NCI-H1048 (cell line): ENCODE data around the gene LTBP3.
A peak's percentile ranks its signal among the peaks of the same experiment; 100 is the strongest.

ENCODE experiments used
- DNase-seq: peaks from one replicate; lab custom pipeline; 2025; lab: John Stamatoyannopoulos, UW

LTBP3 gene

DNA sequence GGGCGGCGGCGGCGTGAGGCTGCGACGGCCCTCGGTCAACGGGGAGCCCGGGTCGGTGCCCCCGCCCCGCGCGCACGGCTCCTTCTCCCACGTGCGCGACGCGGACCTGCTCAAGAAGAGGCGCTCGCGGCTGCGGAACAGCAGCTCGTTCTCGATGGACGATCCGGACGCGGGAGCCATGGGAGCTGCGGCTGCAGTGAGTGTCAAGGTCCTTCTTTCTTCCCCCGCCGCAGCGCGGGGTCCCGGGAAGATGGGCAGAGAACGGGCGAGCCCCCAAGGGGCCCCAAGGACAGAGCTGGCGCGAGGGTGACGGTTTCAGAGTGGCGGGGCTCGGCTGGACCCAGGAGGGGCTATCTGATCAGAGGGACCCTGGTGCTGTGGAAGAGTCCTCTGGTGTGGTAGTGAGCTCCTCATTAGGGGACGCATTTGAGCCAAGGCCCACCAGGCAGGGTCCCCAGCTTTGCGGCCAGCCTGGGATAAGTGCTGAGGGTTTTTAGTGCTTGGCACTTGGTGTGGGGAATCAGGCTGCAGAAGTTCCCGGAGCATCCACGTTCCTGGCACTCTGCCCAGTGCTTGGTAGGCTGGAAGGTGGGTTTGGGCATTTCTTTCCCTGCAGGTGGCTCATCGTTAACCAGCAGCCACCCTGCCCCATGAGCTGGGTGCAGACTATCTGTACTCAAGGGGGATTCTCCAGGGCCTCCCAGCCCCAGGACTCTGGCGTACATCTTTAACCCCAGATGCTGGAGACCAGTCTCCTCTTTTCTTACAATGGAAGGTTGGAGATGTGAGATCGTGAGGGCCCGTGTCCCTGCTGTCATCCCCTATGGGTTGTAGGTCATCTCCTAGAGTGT lies 27.5 kb upstream of the LTBP3 start:
- DNase-seq: no peak

DNA sequence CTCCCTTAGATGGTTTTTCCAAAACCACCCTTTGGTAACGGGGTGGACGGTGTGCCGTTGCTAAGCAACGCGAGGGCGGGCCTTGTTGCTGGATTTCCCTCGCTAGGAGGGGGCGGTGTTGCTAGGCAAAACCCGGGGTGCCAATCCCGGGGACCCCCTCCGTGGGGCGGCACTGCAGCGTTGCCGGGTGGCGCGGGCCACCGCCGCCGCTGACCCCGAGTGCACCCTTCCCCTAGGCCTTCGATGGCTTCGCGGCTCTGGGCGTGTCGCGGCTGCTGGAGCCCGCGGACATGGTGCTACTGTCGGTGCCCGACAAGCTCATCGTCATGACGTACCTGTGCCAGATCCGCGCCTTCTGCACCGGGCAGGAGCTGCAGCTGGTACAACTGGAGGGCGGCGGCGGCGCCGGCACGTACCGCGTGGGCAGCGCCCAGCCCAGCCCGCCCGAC lies 26.6 kb upstream of the LTBP3 start:
- DNase-seq: no peak

GRCh38 chr11:65584106-65584505 lies 25.9 kb upstream of the LTBP3 start:
- no peak for DNase-seq

DNA sequence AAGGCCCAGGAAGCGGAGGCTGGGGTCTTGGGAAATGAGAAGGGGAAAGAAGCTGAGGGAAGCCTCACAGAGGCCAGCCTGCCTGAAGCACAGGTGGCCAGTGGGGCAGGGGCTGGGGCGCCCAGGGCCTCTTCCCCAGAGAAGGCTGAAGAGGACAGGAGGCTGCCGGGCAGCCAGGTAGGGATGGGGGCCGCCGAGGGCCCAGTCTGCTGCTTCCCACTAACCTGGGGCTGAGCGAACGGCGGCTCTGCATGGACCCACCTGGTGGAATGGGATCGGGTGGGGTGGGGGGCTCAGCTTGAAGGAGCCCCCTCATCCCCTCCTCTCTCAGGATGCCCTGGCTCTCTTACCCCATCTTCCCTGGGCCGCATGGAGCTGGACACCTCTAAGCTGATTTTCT lies 25.4 kb upstream of the LTBP3 start:
- DNase-seq: no peak

- DNase-seq: no peak
These were observed 23.8 kb upstream of the LTBP3 start for GRCh38 chr11:65581928-65582327.

GRCh38 chr11:65580756-65581155 lies 22.6 kb upstream of the LTBP3 start:
- DNase-seq: no peak

DNA sequence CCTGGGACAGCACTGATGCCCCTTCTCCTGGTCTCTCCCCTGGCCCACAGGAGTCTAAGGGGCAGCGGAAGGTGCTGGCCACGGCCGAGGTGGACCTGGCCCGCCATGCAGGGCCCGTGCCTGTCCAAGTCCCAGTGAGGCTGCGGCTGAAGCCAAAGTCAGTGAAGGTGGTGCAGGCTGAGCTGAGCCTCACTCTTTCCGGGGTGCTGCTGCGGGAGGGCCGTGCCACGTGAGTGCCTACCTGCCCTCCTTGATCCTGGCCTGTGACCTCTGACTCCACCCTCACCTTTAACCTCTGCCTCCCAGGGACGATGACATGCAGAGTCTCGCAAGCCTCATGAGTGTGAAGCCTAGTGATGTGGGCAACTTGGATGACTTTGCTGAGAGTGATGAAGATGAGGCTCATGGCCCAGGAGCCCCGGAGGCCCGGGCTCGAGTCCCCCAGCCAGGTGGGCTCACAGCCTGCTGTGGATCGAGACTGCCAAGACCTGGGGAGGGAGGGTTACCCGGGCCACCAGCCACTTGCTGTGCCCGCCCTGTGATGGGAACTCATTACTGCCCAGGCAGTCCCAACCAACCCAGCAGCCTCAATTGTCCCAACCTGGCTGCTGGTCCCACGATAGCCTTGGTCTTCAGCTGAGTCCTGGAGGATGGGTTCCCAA lies 22.0 kb upstream of the LTBP3 start:
- DNase-seq: no peak

DNA sequence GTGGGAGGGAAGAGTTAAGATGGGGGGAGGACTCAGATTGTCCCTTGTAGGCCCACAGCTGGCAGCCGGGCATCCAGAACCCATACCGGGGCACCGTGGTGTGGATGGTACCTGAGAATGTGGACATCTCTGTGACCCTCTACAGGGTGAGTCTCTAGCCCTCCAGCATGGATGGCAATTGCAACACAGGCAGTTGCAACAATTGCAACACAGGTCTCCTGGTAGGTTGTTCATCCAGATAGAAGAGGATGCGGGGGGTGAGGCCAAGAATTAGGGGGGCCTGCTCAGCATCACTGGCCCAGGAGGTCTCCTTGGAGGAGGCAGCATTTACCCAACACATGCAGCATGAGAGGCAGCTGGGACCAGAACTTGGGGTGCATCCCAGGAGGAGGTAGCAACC lies 21.1 kb upstream of the LTBP3 start:
- DNase-seq: no peak

DNA sequence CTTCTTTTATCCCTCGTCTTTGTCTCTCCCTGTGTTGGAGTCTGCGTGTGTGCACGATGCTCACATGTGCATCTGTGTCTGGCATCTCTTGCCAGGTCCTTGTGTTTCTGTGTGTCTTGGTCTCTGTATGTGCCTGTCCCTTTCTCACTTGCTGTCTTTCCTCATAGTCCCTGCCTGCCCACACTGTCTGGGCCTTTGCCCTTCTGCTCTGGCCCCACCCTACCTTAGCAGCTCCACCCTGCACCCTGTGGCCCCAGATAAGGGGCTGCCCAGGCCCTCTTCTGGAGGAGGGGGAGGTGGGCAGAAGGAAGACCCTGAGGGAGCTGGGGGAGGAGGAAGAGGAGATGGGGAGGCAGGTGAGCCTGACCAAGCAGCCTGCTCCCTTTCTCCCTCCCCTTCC lies 20.5 kb upstream of the LTBP3 start:
- DNase-seq: no peak

- DNase-seq: no peak
These were observed 20.0 kb upstream of the LTBP3 start for GRCh38 chr11:65578134-65578533.

GRCh38 chr11:65577756-65578109 lies 19.6 kb upstream of the LTBP3 start:
- no peak for DNase-seq

GRCh38 chr11:65576867-65577755 lies 19.0 kb upstream of the LTBP3 start:
- no peak for DNase-seq

DNA sequence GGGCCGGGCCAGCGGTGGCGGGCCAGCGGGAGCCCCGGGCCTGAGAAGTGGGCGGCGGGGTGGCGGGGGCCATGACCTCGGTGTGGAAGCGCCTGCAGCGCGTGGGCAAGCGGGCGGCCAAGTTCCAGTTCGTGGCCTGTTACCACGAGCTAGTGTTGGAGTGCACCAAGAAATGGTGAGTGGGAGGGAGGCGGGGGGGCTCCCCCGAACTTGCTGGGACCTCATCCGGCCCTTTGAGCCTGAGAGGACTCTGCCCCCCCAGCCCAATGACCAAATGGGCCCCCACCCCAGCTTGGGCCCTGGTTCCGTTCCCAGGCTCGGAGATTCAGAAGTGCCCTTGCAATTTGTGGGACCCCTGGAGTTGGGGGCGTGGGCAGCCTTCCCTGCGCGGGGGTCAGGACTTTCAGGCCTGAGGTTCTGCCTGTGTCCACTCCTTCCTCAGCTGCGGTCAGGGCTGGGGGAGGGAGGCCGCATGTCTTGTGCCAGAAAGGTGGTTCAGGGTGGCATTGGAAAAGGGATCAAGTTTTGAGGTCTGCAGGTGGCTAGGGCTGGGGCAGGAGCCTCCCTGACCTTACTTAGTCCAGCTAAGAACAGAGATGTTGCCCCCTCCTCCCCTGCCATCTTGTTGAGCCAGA lies 18.2 kb upstream of the LTBP3 start:
- DNase-seq: no peak

GRCh38 chr11:65575568-65576231 lies 17.5 kb upstream of the LTBP3 start, which contains the start of gene EHBP1L1:
EHBP1L1 (plus strand) TSS chr11:65576053; CDS start chr11:65576303, 250 bp downstream.
- DNase-seq: peak; percentile 45

DNA sequence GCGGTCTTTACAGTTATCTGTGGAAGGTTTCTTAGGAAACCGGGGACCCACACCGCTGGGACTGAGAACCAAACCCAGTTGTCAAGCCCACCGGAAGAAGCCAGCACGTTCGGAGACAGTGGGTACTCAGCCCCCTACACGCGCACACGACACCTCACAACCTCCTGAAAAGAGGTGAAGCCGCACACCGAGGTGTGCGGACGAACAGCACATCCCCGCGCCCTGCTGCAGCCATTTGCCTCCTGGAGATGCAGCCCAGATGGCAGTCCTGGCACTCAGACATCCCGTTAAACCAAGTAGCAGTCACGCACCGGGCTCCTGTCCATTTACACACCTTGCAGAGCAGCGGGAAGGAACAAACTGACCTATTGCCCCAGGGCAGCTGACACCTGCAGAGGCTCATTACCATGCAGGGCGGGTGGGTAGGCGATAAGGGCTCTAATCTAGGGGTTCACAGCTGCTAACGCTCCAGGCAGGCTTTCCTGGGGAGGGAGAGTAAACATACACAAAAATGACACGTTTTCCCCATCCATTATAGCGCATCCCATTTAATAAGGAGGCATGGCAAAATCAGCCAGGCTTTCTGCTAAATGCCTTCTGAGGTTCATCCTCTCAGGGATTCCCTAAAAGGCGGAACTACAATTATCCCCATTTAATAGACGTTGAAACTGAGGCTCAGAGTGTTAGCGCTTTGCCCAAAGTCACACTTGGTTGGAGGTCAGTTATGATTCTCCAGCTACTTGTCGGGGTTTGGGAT lies 16.8 kb upstream of the LTBP3 start:
- no peak for DNase-seq

- peak; percentile 52 for DNase-seq
These were observed 16.1 kb upstream of the LTBP3 start for GRCh38 chr11:65574109-65574810.

- DNase-seq: no peak
These were observed 15.4 kb upstream of the LTBP3 start for GRCh38 chr11:65573391-65574079.

DNA sequence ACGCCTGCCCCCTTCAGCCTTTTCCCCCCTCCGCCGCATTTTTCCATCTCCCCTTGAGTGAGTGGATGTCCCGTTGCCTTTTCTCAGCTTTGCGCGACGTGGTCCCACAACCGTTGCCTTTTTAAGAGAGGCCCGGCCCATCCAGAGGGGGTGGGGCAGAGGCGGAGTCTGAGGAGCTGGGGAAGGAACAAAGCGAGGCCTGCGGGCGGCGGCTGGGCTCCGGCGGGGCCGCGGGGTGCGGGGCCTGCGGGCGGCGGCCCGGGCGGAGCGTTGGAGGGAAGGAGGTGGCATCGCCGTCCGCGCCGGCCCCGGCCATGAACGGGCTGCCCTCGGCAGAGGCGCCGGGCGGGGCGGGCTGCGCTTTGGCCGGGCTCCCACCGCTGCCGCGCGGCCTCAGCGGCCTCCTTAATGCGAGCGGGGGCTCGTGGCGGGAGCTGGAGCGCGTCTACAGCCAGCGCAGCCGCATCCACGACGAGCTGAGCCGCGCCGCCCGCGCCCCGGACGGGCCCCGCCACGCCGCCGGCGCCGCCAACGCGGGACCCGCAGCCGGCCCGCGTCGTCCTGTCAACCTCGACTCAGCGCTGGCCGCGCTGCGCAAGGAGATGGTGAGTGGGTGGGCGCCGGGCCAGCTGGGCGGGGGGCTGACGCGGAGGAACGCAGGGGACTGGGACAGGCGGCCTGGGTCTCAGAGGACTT lies 14.3 kb upstream of the LTBP3 start, which contains the start of gene FAM89B:
TSS of gene FAM89B (plus strand) at position 183 of the 696 bp plus-strand sequence. CDS start at position 315, 132 bp downstream.
- DNase-seq: peak; percentile 80

DNA sequence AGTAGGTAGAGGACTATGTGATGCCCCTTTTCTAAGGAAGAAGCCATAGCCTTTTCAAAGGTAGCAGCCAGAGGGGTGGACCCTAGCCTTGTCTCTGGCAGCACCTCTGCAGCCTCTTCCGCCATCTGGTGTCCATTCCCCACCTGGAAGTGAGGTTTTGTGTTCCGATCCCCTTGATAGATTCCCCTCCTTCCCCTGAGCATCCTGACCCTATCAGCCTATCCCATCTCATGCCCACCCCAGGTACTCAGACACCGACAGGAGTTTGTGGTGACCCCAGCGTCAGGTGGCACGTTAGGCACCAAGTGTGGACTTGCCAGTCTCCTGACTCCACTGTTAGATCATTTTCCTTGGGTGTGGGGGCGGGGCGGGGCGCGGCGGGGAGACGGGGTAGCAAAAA lies 13.8 kb upstream of the LTBP3 start:
- no peak for DNase-seq
